Measurements from ENCODE around the gene MMP20.

DNA sequence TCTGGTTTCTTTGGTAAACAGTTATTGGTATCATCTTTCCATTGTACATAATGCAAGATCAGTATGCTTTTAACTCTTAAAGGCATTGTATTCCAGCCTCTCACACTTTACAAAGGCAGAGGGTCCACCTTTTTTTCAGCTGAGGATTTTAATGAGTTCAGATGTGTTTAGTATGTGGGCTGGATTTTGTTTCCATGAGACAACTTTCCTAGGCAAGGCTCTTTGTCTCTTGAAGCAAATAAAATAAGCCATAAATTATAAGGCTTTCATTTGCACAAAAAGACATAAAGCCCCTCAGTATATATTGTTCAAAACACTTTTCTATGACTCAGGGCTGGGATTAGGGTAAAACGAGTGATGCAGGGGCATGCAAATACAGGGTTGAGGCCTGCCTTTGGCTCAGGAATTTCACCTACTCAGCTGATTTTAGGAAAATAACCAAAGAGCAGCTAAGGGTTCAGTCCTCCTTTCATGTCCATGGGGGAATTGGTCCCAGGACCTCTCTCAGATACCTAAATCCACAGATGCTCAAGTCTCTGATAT is 7.6 kb downstream of the MMP20 start:
- TF ChIP-seq, protein P1, sequence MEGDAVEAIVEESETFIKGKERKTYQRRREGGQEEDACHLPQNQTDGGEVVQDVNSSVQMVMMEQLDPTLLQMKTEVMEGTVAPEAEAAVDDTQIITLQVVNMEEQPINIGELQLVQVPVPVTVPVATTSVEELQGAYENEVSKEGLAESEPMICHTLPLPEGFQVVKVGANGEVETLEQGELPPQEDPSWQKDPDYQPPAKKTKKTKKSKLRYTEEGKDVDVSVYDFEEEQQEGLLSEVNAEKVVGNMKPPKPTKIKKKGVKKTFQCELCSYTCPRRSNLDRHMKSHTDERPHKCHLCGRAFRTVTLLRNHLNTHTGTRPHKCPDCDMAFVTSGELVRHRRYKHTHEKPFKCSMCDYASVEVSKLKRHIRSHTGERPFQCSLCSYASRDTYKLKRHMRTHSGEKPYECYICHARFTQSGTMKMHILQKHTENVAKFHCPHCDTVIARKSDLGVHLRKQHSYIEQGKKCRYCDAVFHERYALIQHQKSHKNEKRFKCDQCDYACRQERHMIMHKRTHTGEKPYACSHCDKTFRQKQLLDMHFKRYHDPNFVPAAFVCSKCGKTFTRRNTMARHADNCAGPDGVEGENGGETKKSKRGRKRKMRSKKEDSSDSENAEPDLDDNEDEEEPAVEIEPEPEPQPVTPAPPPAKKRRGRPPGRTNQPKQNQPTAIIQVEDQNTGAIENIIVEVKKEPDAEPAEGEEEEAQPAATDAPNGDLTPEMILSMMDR (optimal IDR thresholded peaks at IDR 0.05 in 1 of 3, IDR thresholded peaks at IDR 0.05 in 1 of 3, conservative IDR thresholded peaks at IDR 0.05 in 1 of 3; ENCODE audit: extremely low read depth in 1 of 3, insufficient read depth in 2 of 3, low read length in 3 of 3): no peak
- no peak for TF ChIP-seq EZH2 (IDR thresholded peaks at IDR 0.05; ENCODE audit: low read length)
